Measurements from ENCODE around the gene PROCR. TPM values are rescaled to one million over a fixed set of nuclear protein-coding genes. Genes with fewer than 3 reads are reported as not detected.
"Not testable (repeated sequence)": the region's sequence is repeated elsewhere in the genome, so short reads cannot be mapped to it uniquely, and the experiment has no call there.

Gene PROCR
- polyA plus RNA-seq: 10 to 100 TPM; 16.1 to 83.3 (median 78.7) TPM

GRCh38 chr20:35171753-35172433, at the start of gene PROCR:
Gene PROCR (plus strand): TSS chr20:35172072. CDS start chr20:35172155, 83 bp downstream.
- WGBS, 3 donors: 2 to 11% (median 3%) methylated on average over 16 of the region's 16 CpGs
- H3K27ac ChIP-seq (ENCODE audit: low read depth, low read length): peak within 1 kb of the TSS; percentile 17

- H3K27ac ChIP-seq (ENCODE audit: low read depth, low read length): no peak overlapping the region
- WGBS, 3 donors: 81 to 89% (median 85%) methylated on average over 5 of the region's 5 CpGs
These were observed 49.0 kb upstream of the PROCR start for GRCh38 chr20:35122756-35123405.

- no peak overlapping the region for H3K27ac ChIP-seq (ENCODE audit: low read depth, low read length)
- 81 to 90% (median 89%) methylated on average over 5 of the region's 5 CpGs for WGBS, 3 donors
These were observed 46.1 kb upstream of the PROCR start for GRCh38 chr20:35125753-35126152.

GRCh38 chr20:35129647-35130069, 42.2 kb upstream of the PROCR start:
- WGBS, 3 donors: 66 to 79% (median 70%) methylated on average over 2 of the region's 2 CpGs
- no peak overlapping the region for H3K27ac ChIP-seq (ENCODE audit: low read depth, low read length)

GRCh38 chr20:35131934-35132333, 39.9 kb upstream of the PROCR start:
- WGBS, 3 donors: 85 to 95% (median 92%) methylated on average over 4 of the region's 4 CpGs

GRCh38 chr20:35133031-35133430, 38.8 kb upstream of the PROCR start:
- 88 to 91% (median 90%) methylated on average over 5 of the region's 5 CpGs for WGBS, 3 donors
- no peak overlapping the region for H3K27ac ChIP-seq (ENCODE audit: low read depth, low read length)

More at GRCh38 chr20:35131934-35132333, 39.9 kb upstream of the PROCR start:
- H3K27ac ChIP-seq (ENCODE audit: low read depth, low read length): no peak overlapping the region

- WGBS, 3 donors: 89 to 90% (median 89%) methylated on average over 5 of the region's 5 CpGs
These were observed 38.1 kb upstream of the PROCR start for GRCh38 chr20:35133735-35134134.

GRCh38 chr20:35134472-35134871, 37.4 kb upstream of the PROCR start:
- no peak overlapping the region for H3K27ac ChIP-seq (ENCODE audit: low read depth, low read length)
- 51 to 74% (median 55%) methylated on average over 9 of the region's 9 CpGs for WGBS, 3 donors

More at GRCh38 chr20:35133735-35134134, 38.1 kb upstream of the PROCR start:
- H3K27ac ChIP-seq (ENCODE audit: low read depth, low read length): no peak overlapping the region

GRCh38 chr20:35134880-35135279, 37.0 kb upstream of the PROCR start:
- no peak overlapping the region for H3K27ac ChIP-seq (ENCODE audit: low read depth, low read length)
- 67 to 87% (median 73%) methylated on average over 6 of the region's 6 CpGs for WGBS, 3 donors

GRCh38 chr20:35135867-35136586, 35.8 kb upstream of the PROCR start:
- 71 to 92% (median 72%) methylated on average over 11 of the region's 11 CpGs for WGBS, 3 donors
- H3K27ac ChIP-seq (ENCODE audit: low read depth, low read length): peak overlapping the region; percentile 4

GRCh38 chr20:35144694-35145093, 27.2 kb upstream of the PROCR start:
- 35 to 63% (median 48%) methylated on average over 7 of the region's 7 CpGs for WGBS, 3 donors
- H3K27ac ChIP-seq (ENCODE audit: low read depth, low read length): no peak overlapping the region

GRCh38 chr20:35145141-35145564, 26.7 kb upstream of the PROCR start:
- WGBS, 3 donors: 28 to 37% (median 29%) methylated on average over 2 of the region's 2 CpGs
- H3K27ac ChIP-seq (ENCODE audit: low read depth, low read length): no peak overlapping the region

- WGBS, 3 donors: 3 to 5% (median 5%) methylated on average over 23 of the region's 23 CpGs
- H3K27ac ChIP-seq (ENCODE audit: low read depth, low read length): peak overlapping the region; percentile 13
These were observed 25.5 kb upstream of the PROCR start for GRCh38 chr20:35146299-35146919.

- WGBS, 3 donors: 0% methylated on average over 42 of the region's 42 CpGs
- peak within 1 kb of the TSS; percentile 13 for H3K27ac ChIP-seq (ENCODE audit: low read depth, low read length)
These were observed 24.8 kb upstream of the PROCR start, which contains the start of gene EDEM2 for GRCh38 chr20:35146920-35147574. Gene EDEM2 (minus strand): TSS chr20:35147336. CDS start chr20:35147258, 78 bp downstream.

GRCh38 chr20:35147575-35148071, 24.2 kb upstream of the PROCR start:
- 2 to 3% (median 3%) methylated on average over 19 of the region's 19 CpGs for WGBS, 3 donors
- not testable (repeated sequence) for H3K27ac ChIP-seq (ENCODE audit: low read depth, low read length)

GRCh38 chr20:35150846-35151579, 20.9 kb upstream of the PROCR start:
- H3K27ac ChIP-seq (ENCODE audit: low read depth, low read length): no peak overlapping the region
- WGBS, 3 donors: 68 to 73% (median 72%) methylated on average over 6 of the region's 6 CpGs

- no peak overlapping the region for H3K27ac ChIP-seq (ENCODE audit: low read depth, low read length)
These were observed 20.1 kb upstream of the PROCR start for GRCh38 chr20:35151736-35152135.

More at GRCh38 chr20:35151736-35152135, 20.1 kb upstream of the PROCR start:
- 51 to 54% (median 52%) methylated on average over 4 of the region's 4 CpGs for WGBS, 3 donors

All from adipose tissue (tissue), 3 donors.